Midbrain (tissue), 1 donor: ENCODE data around the gene CCNG2.

Experiments
- DNase-seq: peaks from one replicate; lab custom pipeline; 2025; lab: John Stamatoyannopoulos, UW

The CCNG2 gene

DNA sequence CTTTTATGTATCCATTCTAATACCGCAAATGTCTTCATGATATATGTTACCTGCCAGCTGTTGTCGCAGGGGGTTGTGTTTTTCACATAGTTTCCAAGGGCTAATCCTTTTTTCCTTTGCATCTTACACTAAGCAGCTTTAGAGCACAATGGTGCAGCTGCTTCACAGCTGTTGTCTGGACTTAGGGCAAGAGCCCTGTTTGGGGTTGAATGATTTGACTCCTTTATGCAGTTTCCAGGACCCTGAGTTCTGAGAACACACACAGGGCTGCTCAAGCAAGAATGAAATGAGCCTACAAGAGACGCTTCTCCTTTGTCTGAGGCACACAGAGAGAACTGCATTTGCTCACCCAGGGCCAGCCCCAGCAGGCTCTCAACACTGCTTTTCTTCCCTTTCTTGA lies 20.2 kb downstream of the CCNG2 start:
- DNase-seq, result no peak

GRCh38 chr4:77178560-77178959 lies 21.6 kb downstream of the CCNG2 start:
- no peak for DNase-seq

DNA sequence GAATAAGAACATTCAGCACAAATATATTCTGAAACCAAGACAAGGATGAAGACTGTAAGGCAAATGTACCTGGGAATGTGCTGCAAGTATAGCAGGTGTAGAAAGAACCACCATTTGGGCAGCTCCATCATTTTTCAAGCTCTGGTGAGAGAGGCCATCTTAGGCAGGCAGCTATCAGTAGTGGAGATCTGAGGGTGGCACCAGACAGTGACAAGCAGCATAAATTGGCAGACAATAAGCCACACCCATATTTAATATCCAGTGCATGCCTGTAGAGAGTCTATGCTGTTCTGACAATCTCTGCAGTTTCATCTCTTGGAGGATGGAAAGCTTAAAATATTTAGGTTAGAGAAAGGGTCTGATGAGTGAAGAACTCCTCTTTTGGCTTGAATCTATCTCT lies 22.5 kb downstream of the CCNG2 start:
- DNase-seq, result no peak

DNA sequence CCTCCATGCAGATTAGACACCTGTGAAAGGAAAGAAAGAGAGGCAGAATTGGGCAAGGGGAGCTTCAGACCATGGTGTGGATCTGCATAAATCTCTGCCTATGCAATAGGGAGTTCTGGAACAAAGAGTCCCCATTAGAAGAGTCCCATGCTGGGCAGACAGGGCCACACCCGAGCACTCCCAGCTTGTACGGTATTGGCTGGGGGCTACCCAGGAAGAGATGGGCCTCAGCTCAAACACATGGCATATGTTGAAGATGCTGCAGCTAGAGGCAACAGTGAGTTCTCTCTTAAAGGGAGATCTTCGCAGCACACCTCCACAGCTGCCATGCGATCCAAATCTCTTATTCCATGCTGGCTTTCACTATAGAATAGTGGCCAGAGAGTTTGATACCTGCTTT lies 24.7 kb downstream of the CCNG2 start:
- DNase-seq, result no peak

GRCh38 chr4:77183777-77184420 lies 26.9 kb downstream of the CCNG2 start:
- no peak for DNase-seq

- DNase-seq, result no peak
Observed at GRCh38 chr4:77184974-77185373, 28.0 kb downstream of the CCNG2 start.

- DNase-seq, result peak; percentile 12
Observed at GRCh38 chr4:77185686-77186085, 28.7 kb downstream of the CCNG2 start.

GRCh38 chr4:77187322-77187721 lies 30.3 kb downstream of the CCNG2 start:
- DNase-seq, result no peak

GRCh38 chr4:77188498-77189220 lies 31.7 kb downstream of the CCNG2 start:
- no peak for DNase-seq

- DNase-seq, result no peak
Observed at GRCh38 chr4:77189412-77189811, 32.4 kb downstream of the CCNG2 start.

GRCh38 chr4:77190053-77190452 lies 33.0 kb downstream of the CCNG2 start:
- no peak for DNase-seq

DNA sequence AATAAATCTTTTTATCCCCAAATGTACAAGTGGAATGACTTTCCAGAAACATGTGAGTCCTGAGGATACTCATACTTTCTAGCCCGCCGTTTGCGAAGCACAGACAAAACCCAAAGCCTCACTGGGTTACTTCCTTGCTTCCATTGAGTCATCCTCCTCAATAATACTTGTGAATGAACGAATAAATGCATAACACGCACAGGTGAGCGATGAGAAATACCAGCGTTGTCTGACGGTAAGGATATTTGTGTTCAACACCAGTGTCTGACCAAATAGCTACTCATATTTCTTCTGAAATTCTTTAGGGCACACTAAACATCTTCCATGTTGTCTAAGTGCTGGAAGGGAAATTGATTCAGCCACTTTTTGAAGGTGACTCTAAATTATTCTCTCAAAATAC lies 36.0 kb downstream of the CCNG2 start:
- no peak for DNase-seq

DNA sequence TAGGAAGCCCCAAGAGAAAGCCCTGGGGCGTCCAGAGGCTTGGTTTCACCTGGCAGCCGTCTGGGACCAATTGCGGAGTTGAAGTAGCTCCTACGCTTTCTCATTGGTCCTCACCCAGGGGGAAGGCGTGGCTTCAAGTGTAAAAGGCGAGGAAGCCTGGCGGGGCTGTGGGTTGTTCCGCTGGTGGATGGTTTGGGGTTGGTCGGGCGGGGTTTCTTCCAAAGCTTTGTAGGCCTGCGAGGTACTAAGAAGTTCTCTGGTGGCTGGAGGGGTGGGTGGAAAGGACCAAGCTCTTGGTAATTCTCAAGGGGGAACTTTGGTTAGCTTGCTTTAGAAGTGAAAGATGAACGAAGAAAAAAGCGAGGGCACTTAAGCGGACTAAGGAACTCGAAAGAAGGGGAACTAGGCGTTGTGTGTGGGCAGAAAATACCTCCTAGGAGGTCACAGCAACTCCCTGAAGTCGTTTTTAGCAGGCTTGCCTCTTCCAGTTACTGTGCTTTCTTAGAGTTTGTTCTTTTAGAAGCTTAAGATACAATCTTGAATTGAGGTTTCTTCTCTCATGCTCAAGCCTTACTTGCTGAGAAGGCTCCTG lies 36.6 kb downstream of the CCNG2 start:
- peak; percentile 22 for DNase-seq

GRCh38 chr4:77194366-77194765 lies 37.4 kb downstream of the CCNG2 start:
- no peak for DNase-seq

- no peak for DNase-seq
Observed at GRCh38 chr4:77194989-77195388, 38.0 kb downstream of the CCNG2 start.

DNA sequence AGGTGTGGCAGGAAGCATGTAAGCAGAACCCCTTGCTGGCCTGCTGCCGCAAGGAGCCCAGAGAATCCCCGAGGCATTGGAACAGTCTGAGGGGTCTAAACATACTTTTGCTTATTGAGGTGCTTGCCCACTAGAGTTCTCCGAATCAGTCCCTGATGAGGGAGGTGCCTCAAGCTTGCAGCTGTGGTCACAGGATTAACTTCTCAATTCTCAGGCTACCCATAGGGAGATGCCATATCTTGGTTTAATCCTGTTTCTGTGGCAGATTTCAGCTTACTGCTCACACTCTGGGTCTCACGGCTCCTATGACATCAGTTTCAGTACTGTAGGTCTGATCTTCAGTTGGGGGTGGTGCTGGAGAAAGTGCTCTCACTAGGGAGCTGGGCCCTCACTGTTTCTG lies 39.9 kb downstream of the CCNG2 start:
- DNase-seq, result no peak

GRCh38 chr4:77197361-77197760 lies 40.4 kb downstream of the CCNG2 start:
- DNase-seq, result no peak

DNA sequence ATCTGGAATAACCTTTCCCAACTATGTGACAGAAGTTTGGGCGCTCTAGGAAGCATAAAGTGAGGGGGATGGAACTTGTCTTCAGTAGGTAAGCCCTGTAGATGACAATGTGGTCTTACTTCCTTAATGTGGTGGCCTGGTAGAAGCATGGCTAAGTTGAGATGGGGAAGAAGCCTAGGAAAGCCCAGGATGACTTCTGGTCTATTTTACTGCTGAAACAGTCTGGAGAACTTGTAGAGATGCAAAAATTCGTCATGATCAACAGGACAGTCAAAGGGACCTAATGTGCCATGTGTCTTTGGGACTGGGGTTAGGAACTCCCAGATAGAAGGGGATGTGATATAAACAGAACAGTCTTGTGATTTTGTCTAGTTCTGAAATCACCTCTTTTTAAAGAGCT lies 40.8 kb downstream of the CCNG2 start:
- DNase-seq, result no peak

DNA sequence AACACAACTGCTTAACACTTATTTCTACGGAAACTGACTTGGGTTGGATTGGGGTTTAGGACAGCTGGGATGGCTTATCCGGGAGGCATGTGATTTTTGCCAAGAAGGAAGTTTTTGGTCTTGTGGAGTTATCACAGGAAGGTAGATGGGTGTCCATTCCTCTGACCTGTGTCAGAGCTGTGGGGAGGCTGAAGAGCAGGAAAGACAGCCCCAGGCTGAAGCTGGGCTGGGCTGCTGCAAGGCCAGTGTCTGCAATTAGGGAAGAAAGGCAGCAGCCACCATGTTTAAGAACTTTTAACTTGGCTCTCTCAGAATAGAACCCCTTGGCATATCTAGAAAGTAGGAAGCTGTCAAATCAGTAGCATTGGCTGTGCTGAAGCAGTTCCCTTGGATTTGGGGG lies 42.3 kb downstream of the CCNG2 start:
- no peak for DNase-seq

DNA sequence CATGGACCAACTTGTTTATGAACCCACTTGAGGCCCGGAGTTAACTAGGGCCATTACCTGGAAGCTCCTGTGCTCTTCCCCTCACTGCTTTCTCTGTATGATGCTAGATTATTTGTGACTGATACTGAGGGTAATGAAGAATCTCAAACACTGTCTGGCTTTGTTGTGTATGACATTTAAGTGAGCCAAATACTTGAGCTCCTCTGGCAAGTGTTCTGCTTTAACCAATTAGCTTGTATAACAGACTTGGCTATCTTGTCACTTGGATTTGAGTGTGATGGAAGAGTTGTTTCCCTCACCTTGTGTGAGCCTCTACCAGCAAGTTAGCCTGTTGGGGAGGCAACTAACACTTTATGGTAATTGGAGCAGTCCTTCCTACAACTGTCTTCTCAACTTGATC lies 42.7 kb downstream of the CCNG2 start:
- DNase-seq, result no peak

DNA sequence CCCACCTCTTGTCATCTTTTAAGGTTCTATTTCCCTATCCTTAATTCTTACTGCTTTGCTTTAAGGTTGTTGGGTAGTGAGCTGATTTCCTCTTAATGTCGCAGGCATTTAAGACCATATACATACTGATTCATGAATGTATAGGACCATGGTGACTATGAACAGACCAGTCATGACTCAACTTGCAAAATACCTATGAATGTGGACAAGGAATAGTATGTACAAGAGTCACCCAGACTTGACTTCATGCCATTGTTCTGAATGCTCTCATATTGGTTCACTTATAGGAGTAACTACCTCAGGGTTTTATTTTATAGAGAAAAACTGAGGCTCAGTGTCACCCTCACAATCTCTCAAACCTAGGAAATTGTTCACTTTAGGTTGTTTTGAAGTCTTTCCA lies 44.3 kb downstream of the CCNG2 start:
- DNase-seq, result no peak

- DNase-seq, result no peak
Observed at GRCh38 chr4:77201857-77202256, 44.9 kb downstream of the CCNG2 start.

- DNase-seq, result no peak
Observed at GRCh38 chr4:77202491-77202890, 45.5 kb downstream of the CCNG2 start.
